HG03095 (cell line): ENCODE data around the gene SMCHD1.
"Not testable (repeated sequence)": the region's sequence is repeated elsewhere in the genome, so short reads cannot be mapped to it uniquely, and the experiment has no call there.

Source experiments
- ATAC-seq: cut with Tn5 transposase; IDR thresholded peaks from one replicate; pipeline ENCODE4 v1.9.1; 2021; ENCODE audit warnings: moderate library complexity; ENCODE audit not compliant: unreplicated experiment

Gene SMCHD1

GRCh38 chr18:2715990-2716389, 60.5 kb downstream of the SMCHD1 start:
- ATAC-seq, result no peak

GRCh38 chr18:2716394-2717326, 61.1 kb downstream of the SMCHD1 start:
- ATAC-seq, result no peak

- ATAC-seq, result no peak
These were observed 61.9 kb downstream of the SMCHD1 start for GRCh38 chr18:2717407-2717806.

GRCh38 chr18:2719040-2719439, 63.5 kb downstream of the SMCHD1 start:
- ATAC-seq, result no peak

- no peak for ATAC-seq
These were observed 67.7 kb downstream of the SMCHD1 start for GRCh38 chr18:2723207-2723606.

GRCh38 chr18:2729757-2730156, 74.2 kb downstream of the SMCHD1 start:
- no peak for ATAC-seq

- ATAC-seq, result no peak
These were observed 81.3 kb downstream of the SMCHD1 start for GRCh38 chr18:2736823-2737222.

- not testable (repeated sequence) for ATAC-seq
These were observed 84.6 kb downstream of the SMCHD1 start for GRCh38 chr18:2740082-2740481.

- ATAC-seq, result no peak
These were observed 90.7 kb downstream of the SMCHD1 start for GRCh38 chr18:2746274-2746673.

- ATAC-seq, result no peak
These were observed 102.8 kb downstream of the SMCHD1 start for GRCh38 chr18:2758309-2758708.

- ATAC-seq, result no peak
These were observed 119.1 kb downstream of the SMCHD1 start for GRCh38 chr18:2774669-2775068.

- no peak for ATAC-seq
These were observed 121.1 kb downstream of the SMCHD1 start for GRCh38 chr18:2776601-2777000.

- ATAC-seq, result no peak
These were observed 121.7 kb downstream of the SMCHD1 start for GRCh38 chr18:2777241-2777640.

- no peak for ATAC-seq
These were observed 125.2 kb downstream of the SMCHD1 start for GRCh38 chr18:2780750-2781149.

GRCh38 chr18:2787225-2787624, 131.7 kb downstream of the SMCHD1 start:
- no peak for ATAC-seq

GRCh38 chr18:2792395-2792794, 136.9 kb downstream of the SMCHD1 start:
- no peak for ATAC-seq

GRCh38 chr18:2794159-2794558, 138.6 kb downstream of the SMCHD1 start:
- no peak for ATAC-seq

GRCh38 chr18:2797951-2798350, 142.4 kb downstream of the SMCHD1 start:
- ATAC-seq, result peak; percentile 61

- no peak for ATAC-seq
These were observed 143.8 kb downstream of the SMCHD1 start for GRCh38 chr18:2799369-2799768.

GRCh38 chr18:2805970-2806943, 150.7 kb downstream of the SMCHD1 start:
- ATAC-seq, result no peak

- ATAC-seq, result not testable (repeated sequence)
These were observed 153.1 kb downstream of the SMCHD1 start for GRCh38 chr18:2808640-2809039.
